ENCODE data around the gene ZCCHC8. TPM values are rescaled to one million over a fixed set of nuclear protein-coding genes. Genes with fewer than 3 reads are reported as not detected.
A peak's percentile ranks its signal among the peaks of the same experiment; 100 is the strongest.
"Not testable (repeated sequence)": the region's sequence is repeated elsewhere in the genome, so short reads cannot be mapped to it uniquely, and the experiment has no call there.

The ZCCHC8 gene
- total RNA-seq, 1 donor from 2014 or later, result 19.0 TPM

DNA sequence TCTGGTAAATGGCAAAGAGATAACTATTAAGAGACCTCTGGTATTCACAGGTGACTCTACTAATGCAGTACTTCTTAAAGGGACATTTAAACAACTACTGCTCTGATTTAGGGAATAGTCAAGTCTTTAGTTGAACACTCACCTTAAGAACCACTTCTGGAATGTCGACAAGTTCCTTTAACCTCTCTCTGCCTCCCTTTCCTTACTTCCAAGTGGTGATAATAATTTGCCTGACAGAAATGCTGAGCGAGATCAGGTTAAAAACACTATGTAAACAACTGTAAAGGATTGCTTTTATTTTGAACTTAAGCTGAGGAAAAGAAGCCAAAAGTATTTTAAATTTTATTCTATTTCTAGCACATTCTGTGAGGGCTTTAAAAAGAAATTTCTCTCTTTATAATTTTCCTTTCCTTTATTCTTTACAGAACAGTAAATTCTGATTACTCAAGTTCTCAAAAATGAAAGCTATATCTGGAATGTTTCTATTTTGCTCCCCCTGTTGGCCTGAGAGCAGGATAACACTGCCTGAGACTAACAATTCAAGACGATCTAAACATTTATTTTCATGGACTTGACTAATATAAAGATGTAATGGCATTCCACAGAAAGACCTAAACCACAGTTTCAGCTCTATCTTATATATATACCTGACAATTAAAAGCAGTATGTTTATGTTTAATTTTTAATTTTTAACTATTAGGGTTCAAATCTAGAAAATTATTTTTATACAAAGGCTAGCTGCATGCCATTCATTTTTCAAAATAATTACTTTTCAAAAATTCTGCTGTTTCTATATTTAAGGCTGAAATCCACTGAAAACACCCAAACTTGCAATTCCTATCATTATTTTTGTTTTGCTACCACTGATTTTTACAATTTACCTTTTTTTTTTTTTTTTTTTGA, 29.2 kb downstream of the ZCCHC8 start:
- no peak for DNase-seq (ENCODE audit: low spot score)

GRCh38 chr12:122470576-122470975, 30.2 kb downstream of the ZCCHC8 start:
- DNase-seq (ENCODE audit: low spot score), result not testable (repeated sequence)

GRCh38 chr12:122469856-122470255, 30.9 kb downstream of the ZCCHC8 start:
- not testable (repeated sequence) for DNase-seq (ENCODE audit: low spot score)

DNA sequence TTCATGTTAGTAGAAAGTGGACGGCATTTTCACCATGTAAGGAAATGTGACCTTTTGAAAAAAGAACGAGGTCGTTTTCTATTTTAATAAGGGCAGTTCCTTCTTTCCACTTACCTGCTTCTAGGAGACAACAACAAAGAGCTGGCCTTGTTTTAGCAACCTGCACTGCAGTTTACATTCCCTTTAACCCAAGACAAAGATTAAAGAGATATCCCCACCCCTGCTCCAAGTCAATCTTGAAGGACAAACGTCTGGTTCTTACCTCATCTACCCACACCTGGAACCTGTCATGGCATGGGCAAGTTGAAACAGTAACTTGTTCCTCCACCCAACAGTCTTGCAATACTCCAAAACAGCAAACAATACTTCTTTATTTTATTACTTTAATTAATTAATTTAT, 32.7 kb downstream of the ZCCHC8 start:
- no peak for DNase-seq (ENCODE audit: low spot score)

DNA sequence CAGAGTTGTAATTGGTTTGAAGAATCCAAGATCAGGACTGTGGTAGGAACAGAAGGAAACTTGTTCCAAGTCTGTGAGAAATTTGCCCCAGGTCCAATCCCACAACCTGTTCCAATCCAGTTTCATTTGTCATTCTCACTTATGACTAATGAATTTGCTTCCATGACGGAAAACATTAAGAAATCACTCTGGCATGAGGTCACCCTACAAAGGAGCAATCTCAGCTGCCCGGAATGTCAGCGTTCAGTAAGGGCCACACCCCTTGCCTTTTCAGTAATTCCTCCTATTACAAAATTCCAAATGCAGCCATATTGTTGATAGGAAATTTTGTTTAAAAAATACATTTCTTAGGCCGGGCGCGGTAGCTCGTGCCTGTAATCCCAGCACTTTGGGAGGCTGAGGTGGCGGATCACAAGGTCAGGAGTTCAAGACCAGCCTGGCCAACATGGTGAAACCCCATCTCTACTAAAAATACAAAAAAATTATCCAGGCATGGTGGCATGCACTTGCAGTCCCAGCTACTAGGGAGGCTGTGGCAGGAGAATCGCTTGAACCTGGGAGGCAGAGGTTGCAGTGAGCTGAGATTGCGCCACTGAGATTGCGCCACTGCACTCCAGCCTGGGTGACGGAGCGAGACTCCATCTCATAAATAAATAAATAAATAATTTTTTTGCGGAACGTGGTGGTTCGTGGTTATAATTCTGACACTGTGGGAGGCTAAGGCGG, 36.3 kb downstream of the ZCCHC8 start:
- not testable (repeated sequence) for DNase-seq (ENCODE audit: low spot score)

DNA sequence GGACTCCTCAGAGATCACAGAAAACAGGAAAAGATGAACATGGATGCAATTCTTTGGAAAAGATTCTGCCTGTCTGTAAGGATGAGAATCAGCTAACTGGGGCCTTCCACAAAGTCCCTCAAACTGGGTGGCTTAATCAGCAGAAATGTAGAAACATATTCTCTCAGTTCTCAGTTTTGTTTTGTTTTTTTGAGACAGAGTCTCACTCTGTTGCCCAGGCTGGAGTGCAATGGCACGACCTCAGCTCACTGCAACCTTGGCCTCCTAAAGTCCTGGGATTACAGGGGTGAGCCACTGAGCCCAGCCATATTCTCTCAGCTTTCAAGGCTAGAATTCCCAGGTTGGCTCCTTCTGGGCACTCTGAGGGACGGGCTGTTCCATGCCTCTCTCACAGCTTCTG, 40.1 kb downstream of the ZCCHC8 start:
- DNase-seq (ENCODE audit: low spot score), result no peak

GRCh38 chr12:122460061-122460460, 40.7 kb downstream of the ZCCHC8 start:
- no peak for DNase-seq (ENCODE audit: low spot score)

DNA sequence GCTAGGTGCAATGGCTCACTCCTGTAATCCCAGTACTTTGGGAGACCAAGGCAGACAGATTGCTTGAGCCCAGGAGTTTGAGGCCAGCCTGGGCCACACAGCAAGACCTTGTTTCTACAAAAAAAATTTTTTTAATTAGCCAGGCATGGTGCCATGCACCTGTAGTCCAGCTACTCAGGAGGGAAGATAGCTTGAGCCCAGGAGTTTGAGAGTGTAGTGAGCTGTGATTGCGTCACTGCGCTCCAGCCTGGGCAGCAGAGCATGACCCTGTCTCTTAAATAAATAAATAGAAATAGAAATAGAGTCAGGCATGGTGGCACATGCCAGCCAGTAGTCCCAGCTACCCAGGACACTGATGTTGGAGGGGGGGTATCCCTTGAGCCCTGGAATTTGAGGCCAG, 41.5 kb downstream of the ZCCHC8 start:
- DNase-seq (ENCODE audit: low spot score), result no peak

DNA sequence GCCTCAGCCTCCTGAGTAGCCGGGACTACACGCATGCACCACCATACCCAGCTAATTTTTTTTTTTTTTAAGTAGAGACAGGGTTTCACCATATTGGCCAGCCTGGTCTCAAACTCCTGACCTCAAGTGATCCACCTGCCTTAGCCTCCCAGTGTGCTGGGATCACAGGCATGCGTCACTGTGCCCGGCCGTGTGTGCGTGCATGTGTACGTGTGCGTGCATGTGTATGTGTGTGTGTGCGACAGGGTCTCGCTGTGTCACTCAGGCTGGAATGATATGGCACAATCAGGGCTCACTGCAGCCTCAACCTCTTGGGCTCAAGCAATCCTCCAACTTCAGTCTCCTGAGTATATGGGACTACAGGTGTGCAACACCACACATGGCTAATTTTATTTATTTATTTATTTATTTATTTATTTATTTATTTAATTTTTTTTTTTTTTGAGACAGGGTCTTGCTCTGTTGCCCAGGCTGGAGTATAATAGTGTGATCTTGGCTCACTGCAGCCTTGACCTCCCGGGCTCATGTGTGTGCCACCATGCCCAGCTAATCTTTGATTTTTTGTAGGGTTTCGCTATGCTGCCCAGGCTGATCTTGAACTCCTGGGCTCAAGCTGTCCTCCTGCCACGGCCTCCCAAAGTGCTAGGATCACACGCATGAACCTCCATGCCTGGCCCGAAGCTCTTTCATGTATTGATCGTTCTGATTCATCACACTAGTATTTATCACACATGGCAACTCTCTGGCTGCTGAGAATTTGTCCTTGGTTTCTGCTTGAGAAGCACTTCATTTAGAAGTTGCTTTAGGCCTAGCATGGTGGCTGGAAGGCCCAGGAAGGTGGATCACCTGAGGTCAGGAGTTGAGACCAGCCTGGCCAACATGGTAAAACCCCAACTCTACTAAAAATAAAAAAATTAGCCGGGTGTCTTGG, 42.4 kb downstream of the ZCCHC8 start:
- DNase-seq (ENCODE audit: low spot score), result no peak

- no peak for DNase-seq (ENCODE audit: low spot score)
Observed at GRCh38 chr12:122457627-122458026, 43.1 kb downstream of the ZCCHC8 start.

DNA sequence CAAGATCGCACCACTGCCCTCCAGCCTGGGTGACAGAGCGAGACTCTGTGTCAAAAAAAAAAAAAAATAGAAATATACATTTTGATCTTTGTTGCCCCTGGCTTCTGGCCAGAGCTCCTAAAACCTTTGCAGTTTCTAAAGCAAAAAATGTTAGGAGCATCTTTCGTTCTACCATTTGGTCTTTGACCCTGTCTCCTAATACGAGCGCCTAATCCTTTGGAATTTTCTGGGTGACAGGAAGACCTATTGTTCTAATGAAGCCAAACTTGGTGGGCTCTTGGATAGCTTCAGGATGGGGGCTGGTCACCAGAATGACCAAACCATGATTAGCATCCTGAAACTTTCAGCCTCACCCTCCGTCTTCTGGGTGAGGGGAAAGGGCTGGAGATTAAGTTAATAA, 46.0 kb downstream of the ZCCHC8 start:
- no peak for DNase-seq (ENCODE audit: low spot score)

DNA sequence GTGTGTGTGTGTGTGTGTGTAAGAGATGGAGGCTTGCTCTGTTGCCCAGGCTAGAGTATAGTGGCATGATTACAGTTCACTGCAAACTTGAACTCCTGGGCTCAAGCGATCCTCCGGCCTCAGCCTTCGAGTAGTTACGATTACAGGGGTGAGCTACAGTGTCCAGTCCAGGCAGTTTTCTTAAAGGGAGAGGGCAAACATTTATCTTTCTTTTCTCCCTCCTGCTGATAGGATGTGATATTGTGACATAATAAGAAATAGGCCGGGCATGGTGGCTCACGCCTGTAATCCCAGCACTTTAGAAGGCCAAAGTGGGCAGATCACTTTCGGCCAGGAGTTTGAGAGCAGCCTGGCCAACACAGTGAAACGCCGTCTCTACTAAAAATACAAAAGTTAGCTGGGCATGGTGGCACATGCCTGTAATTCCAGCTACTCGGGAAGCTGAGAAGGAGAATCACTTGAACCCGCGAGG, 46.4 kb downstream of the ZCCHC8 start:
- no peak for DNase-seq (ENCODE audit: low spot score)

DNA sequence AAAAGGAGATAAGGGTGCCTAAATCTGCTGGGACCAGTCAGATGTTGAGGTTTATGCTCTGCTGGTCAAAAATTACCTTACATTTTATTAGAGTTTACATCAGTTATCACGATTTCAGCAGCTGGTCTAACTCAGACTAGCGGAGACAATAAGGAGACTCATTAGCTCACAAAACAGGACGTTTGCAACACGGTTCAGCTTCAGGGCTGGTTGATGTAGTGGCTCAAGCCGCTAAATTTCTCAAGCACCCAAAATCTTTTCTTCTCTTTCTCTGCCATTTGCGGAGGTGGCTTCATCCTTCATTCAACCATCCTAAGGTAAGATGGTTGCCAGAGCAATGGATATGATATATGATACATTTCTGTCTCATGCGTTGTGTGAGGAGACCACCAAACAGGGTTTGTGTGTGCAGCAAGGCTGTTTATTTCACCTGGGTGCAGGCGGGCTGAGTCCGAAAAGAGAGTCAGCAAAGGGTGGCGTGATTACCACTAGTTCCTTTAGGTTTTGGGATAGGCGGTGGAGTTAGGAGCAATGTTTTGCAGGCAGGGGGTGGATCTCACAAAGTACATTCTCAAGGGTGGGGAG, 47.9 kb downstream of the ZCCHC8 start:
- no peak for DNase-seq (ENCODE audit: low spot score)

GRCh38 chr12:122449317-122449716, 51.4 kb downstream of the ZCCHC8 start:
- no peak for DNase-seq (ENCODE audit: low spot score)

DNA sequence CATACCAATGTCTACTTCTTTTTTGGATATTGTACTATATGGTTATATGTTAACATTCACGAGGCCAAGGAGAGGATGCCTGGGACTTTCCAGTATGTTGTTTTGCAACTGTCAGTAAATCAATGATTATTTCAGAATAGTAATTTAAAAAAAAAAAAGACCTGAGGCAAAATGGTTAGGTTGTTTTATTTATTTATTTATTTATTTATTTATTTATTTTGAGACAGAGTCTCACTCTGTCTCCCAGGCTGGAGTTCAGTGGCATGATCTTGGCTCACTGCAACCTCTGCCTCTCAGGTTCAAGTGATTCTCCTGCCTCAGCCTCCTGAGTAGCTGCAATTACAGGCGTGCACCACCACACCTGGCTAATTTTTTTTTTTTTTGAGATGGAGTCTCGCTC, 52.9 kb downstream of the ZCCHC8 start:
- not testable (repeated sequence) for DNase-seq (ENCODE audit: low spot score)

GRCh38 chr12:122446390-122446789, 54.3 kb downstream of the ZCCHC8 start:
- DNase-seq (ENCODE audit: low spot score), result not testable (repeated sequence)

DNA sequence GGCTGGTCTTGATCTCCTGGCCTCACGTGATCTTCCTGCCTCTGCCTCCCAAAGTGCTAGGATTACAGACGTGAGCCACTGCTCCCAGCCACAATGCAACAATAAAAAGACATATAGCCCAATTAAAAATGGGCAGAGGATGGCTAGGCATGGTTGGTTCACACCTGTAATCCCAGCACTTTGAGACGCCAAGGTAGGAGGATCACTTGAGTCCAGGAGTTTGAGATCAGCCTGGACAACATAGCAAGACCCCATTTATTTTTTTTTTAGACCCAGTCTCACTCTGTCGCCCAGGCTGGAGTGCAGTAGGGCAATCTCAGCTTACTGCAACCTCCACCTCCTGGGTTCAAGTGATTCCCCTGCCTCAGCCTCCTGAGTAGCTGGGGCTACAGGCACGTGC, 56.7 kb downstream of the ZCCHC8 start:
- DNase-seq (ENCODE audit: low spot score), result not testable (repeated sequence)

DNA sequence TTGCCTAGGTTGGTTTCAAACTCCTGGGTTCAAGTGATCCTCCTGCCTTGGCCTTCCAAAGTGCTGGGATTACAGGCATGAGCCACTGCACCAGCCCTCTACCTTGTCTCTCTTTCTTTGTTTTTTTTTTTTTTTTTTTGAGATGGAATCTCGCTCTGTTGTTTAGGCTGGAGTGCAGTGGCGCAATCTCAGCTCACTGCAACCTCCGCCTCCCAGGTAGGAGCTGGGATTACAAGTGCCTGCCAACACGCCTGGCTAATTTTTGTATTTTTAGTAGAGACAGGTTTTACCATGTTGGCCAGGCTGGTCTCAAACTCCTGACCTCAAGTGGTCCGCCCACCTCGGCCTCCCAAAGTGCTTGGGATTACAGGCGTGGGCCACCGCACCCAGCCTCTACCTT, 61.9 kb downstream of the ZCCHC8 start:
- DNase-seq (ENCODE audit: low spot score), result not testable (repeated sequence)

DNA sequence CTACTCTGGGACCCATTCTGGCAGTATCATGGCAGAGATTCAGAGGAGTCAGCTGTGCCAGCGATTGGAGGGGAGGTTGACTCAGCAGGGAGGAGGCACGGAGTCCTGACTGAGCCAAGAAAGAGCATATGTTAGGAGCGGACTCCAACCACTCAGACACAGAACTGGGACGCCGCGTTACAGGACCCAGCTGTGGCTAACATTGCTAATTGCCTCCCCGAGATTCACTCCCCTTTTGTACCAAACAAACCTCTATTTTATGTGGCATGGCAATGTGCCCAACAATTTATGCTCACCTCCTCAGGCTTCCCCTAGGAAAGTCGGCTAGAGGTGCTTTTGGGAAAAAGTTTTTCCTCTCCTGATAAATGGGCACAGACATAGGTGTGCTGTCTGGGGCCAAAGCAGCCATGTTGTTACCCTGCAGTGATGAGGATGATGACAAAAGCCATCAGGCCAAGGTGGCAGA, 63.0 kb downstream of the ZCCHC8 start:
- peak; percentile 38 for DNase-seq (ENCODE audit: low spot score)

GRCh38 chr12:122435186-122435585, 65.5 kb downstream of the ZCCHC8 start:
- DNase-seq (ENCODE audit: low spot score), result no peak

DNA sequence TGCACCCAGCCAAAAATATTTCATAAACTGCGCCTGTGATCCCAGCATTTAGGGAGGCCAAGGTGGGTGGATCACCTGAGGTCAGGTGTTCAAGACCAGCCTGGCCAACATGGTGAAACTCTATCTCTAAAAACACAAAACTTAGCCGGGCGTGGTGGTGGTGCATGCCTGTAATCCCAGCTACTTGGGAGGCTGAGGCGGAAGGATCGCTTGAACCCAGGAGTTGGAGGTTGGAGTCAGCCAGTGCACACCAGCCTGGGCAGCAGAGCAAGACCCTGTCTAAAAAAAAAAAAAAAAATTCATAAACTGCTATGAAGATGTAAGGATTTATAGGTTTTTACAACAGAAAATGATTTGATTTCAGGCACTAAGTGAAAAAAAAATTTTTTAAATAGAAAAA, 71.7 kb downstream of the ZCCHC8 start:
- DNase-seq (ENCODE audit: low spot score), result not testable (repeated sequence)

Data from mucosa of gallbladder (tissue), 1 donor.